HCT116 (cell line): ENCODE measurements around the gene OMP. TPM values are rescaled to one million over a fixed set of nuclear protein-coding genes. Genes with fewer than 3 reads are reported as not detected.
"Not testable (repeated sequence)": the region's sequence is repeated elsewhere in the genome, so short reads cannot be mapped to it uniquely, and the experiment has no call there.

ENCODE experiments used
- ATAC-seq: fragments of 200-7000 bp; cut with Tn5 transposase; 2 replicates; pipeline ENCODE4 v1.9.1; 2020; ENCODE audit warnings: mild to moderate bottlenecking, moderate library complexity
- BruUV-seq: library from RNA; stranded (reverse); fragments of 400-500 nt; replicated peaks from 2 replicates; lab custom pipeline; 2021; lab: Mats Ljungman, UMichigan
- CTCF ChIA-PET: fragments of 300-600 bp; sonication (Branson Sonifier 250); formaldehyde crosslinking; loops from one replicate; lab custom pipeline; 2021; ENCODE audit warnings: antibody characterized with exemption; lab: Charles Lee
- POLR2A ChIA-PET: fragments of 300-600, 350-600 bp; sonication (Branson Sonifier 250); formaldehyde crosslinking; loops from one replicate; lab custom pipeline; 2021; ENCODE audit warnings: antibody characterized with exemption; lab: Charles Lee
- RAD21 ChIA-PET, 2 experiments: fragments of 300-600 bp; sonication (Branson Sonifier 250); formaldehyde crosslinking; loops; one replicate each; lab custom pipeline; 2023; ENCODE audit warnings: low total read pairs in 2 of 2; ENCODE audit not compliant: uncharacterized antibody in 2 of 2, unreplicated experiment in 2 of 2, low non-redundant PET in 1 of 2; lab: Charles Lee
- DNase-seq: peaks from one replicate; pipeline ENCODE4 v3.0.0-alpha.2; 2010; ENCODE audit warnings: low read depth, low spot score
- H2AFZ ChIP-seq: fragments of 200-600 bp; shearing (Covaris generic), sonication (generic); 2 replicates; pipeline ENCODE4 v1.6.1; 2017; ENCODE audit warnings: low read depth, mixed run types, mixed read lengths, antibody characterized with exemption, low read length; ENCODE audit not compliant: poor library complexity, severe bottlenecking
- H3K27ac ChIP-seq: 2 replicates; pipeline ENCODE4 v1.5.1; 2012; ENCODE audit warnings: low read depth, low read length
- H3K27me3 ChIP-seq: fragments of 200-600 bp; sonication (generic); 2 replicates; pipeline ENCODE4 v1.6.1; 2016; ENCODE audit warnings: mixed run types, low read length, mixed read lengths; ENCODE audit not compliant: insufficient read depth
- H3K36me3 ChIP-seq, 2 experiments: fragments of 200-500 bp in 1 of 2; fragments of 200-600 bp in 1 of 2; sonication (Bioruptor generic) in 1 of 2; sonication (generic) in 1 of 2; 2 replicates each; pipeline versions ENCODE4 v1.5.1 to v1.6.1; 2014 to 2016; ENCODE audit warnings: low read length in 2 of 2, inconsistent platforms in 1 of 2, mixed read lengths in 1 of 2, mixed run types in 1 of 2; ENCODE audit not compliant: insufficient read depth in 2 of 2, control insufficient read depth in 1 of 2
- H3K4me1 ChIP-seq, 2 experiments: fragments of 200-600 bp in 1 of 2; sonication (generic) in 1 of 2; 2 replicates each; pipeline versions ENCODE4 v1.5.1 to v1.6.1; 2012 to 2017; ENCODE audit warnings: low read length in 2 of 2, inconsistent platforms in 1 of 2, mild to moderate bottlenecking in 1 of 2, mixed read lengths in 1 of 2, mixed run types in 1 of 2, moderate library complexity in 1 of 2; ENCODE audit not compliant: insufficient read depth in 2 of 2, control insufficient read depth in 1 of 2
- H3K4me2 ChIP-seq: fragments of 200-600 bp; sonication (generic); 2 replicates; pipeline ENCODE4 v1.6.1; 2017; ENCODE audit warnings: mixed run types, low read length, mixed read lengths
- H3K4me3 ChIP-seq, 2 experiments: fragments of 200-600 bp in 1 of 2; sonication (generic) in 1 of 2; replicated peaks in 1 of 2; 2 replicates each; pipeline ENCODE4 v1.5.1; 2011 to 2016; ENCODE audit warnings: low read length in 2 of 2, control low read depth in 1 of 2, low read depth in 1 of 2, mild to moderate bottlenecking in 1 of 2, mixed read lengths in 1 of 2, mixed run types in 1 of 2
- H3K79me2 ChIP-seq: fragments of 200-600 bp; sonication (generic); 2 replicates; pipeline ENCODE4 v1.6.1; 2017; ENCODE audit warnings: mild to moderate bottlenecking, mixed run types, low read length, moderate library complexity, mixed read lengths; ENCODE audit not compliant: insufficient read depth
- H3K9ac ChIP-seq: fragments of 200-600 bp; sonication (generic); 2 replicates; pipeline ENCODE4 v1.6.1; 2016; ENCODE audit warnings: low read length, mixed read lengths
- H3K9me2 ChIP-seq: fragments of 200-600 bp; sonication (generic), shearing (Covaris generic); 2 replicates; pipeline ENCODE4 v1.6.1; 2017; ENCODE audit warnings: mixed run types, mild to moderate bottlenecking, moderate library complexity; ENCODE audit not compliant: insufficient read depth
- H3K9me3 ChIP-seq, 2 experiments: fragments of 200-500 bp in 1 of 2; fragments of 200-600 bp in 1 of 2; sonication (Bioruptor generic) in 1 of 2; sonication (generic) in 1 of 2; 2 replicates each; pipeline ENCODE4 v1.6.1; 2014 to 2017; ENCODE audit warnings: low read length in 2 of 2, mixed read lengths in 2 of 2, inconsistent platforms in 1 of 2, low read depth in 1 of 2, mild to moderate bottlenecking in 1 of 2, mixed run types in 1 of 2, moderate library complexity in 1 of 2; ENCODE audit not compliant: control insufficient read depth in 1 of 2, insufficient read depth in 1 of 2
- H4K20me1 ChIP-seq: fragments of 200-600 bp; sonication (generic), shearing (Covaris generic); 2 replicates; pipeline ENCODE4 v1.6.1; 2017; ENCODE audit warnings: mixed run types, mild to moderate bottlenecking, moderate library complexity; ENCODE audit not compliant: insufficient read depth
- CTCF ChIP-seq, 3 experiments: fragments of 200-600 bp in 1 of 3; sonication (generic) in 1 of 3; IDR thresholded peaks in 2 of 3; conservative IDR thresholded peaks in 1 of 3; 2 replicates each; pipeline ENCODE4 v1.5.1; 2012 to 2017; ENCODE audit warnings: low read depth in 2 of 3, low read length in 2 of 3, antibody characterized with exemption in 1 of 3, borderline replicate concordance in 1 of 3, control low read depth in 1 of 3, mild to moderate bottlenecking in 1 of 3, mixed read lengths in 1 of 3, mixed run types in 1 of 3, moderate library complexity in 1 of 3; ENCODE audit not compliant: insufficient read depth in 1 of 3
- SP1 ChIP-seq: IDR thresholded peaks from 2 replicates; pipeline ENCODE4 v1.6.1; 2012; ENCODE audit warnings: low read depth
- intact Hi-C: fragments of 100-400 bp; cut with micrococcal nuclease; formaldehyde crosslinking; loops from 2 replicates; pipeline ENCODE4 v1.10.0; 2022
- total RNA-seq: library from RNA; stranded (reverse); gene quantifications from one replicate; pipeline ENCODE4 v1.2.1, GENCODE V29; 2021; ENCODE audit not compliant: unreplicated experiment

OMP gene
- total RNA-seq, 1 experiment from 2014 or later: not detected

DNA sequence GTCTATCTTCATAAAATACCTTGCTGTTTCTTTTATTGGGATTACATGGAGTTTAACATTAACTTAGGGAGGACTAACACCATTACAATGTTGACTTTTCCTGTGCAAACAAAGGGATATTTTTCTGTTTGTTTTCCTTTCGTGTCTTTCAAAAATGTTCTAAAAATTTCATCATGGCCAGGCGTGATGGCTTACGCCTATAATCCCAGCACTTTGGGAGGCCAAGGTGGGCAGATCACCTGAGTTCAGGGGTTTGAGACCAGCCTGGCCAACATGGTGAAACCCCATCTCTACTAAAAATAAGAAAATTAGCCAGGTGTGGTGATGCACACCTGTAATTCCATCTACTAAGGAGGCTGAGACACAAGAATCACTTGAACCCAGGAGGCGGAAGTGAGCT, 41.4 kb upstream of the OMP start:
- H3K4me1 ChIP-seq, H3K4me3 ChIP-seq, H3K36me3 ChIP-seq, H3K9me2 ChIP-seq, RAD21 ChIA-PET, intact Hi-C loops, H3K9me3 ChIP-seq, H3K27me3 ChIP-seq, H3K27ac ChIP-seq, POLR2A ChIA-PET, H4K20me1 ChIP-seq, DNase-seq, H3K79me2 ChIP-seq, H2AFZ ChIP-seq, BruUV-seq, ATAC-seq, H3K4me2 ChIP-seq, H3K9ac ChIP-seq: not testable (repeated sequence)
- CTCF ChIA-PET: interaction anchor here (1.5 kb wide), 1 partner anchor 14 kb away, joined by 5 read pairs; no protein-coding TSS in a partner anchor

GRCh38 chr11:77062924-77063323, 39.7 kb upstream of the OMP start:
- POLR2A ChIA-PET: interaction anchor here (1.1 kb wide), 1 partner anchor 15 kb away, joined by 11 read pairs; no protein-coding TSS in a partner anchor
- no peak overlapping the region for H3K9ac ChIP-seq

More at GRCh38 chr11:77062924-77063323, 39.7 kb upstream of the OMP start:
- no peaks in the 10 kb centered on the region for H3K27me3 ChIP-seq
- no peaks in the 10 kb centered on the region for H3K9me2 ChIP-seq
- H2AFZ ChIP-seq: no peak overlapping the region
- H3K27ac ChIP-seq: no peak overlapping the region
- no peaks in the 10 kb centered on the region for H4K20me1 ChIP-seq
- BruUV-seq: no TSS peak
- no peak overlapping the region for H3K4me3 ChIP-seq
- H3K79me2 ChIP-seq: no peaks in the 10 kb centered on the region
- H3K9me3 ChIP-seq: peaks cover 0 to 4% of the 10 kb centered on the region in 2 experiments; a peak in 1 of 4 replicates
- ATAC-seq: no peak
- H3K36me3 ChIP-seq: no peaks in the 10 kb centered on the region
- ChIA-PET CTCF (interaction anchor here (0.8 to 2.9 kb wide), 12 partner anchors 10 to 341 kb away, joined by 3 to 41 read pairs (median 4); no protein-coding TSS in a partner anchor), RAD21 (interaction anchor here in 1 of 2 experiments (0.6 to 1.7 kb wide), 2 partner anchors 28 to 760 kb away, joined by 3 to 5 read pairs; no protein-coding TSS in a partner anchor)
- DNase-seq: no peak
- intact Hi-C loops: no loop called here
- no peak overlapping the region for H3K4me2 ChIP-seq
- TF ChIP-seq SP1 (no peak), CTCF (IDR thresholded peaks at IDR 0.05 in 2 of 3, conservative IDR thresholded peaks at IDR 0.05 in 1 of 3; ENCODE audit: borderline replicate concordance in 1 of 3, insufficient read depth in 1 of 3, low read depth in 2 of 3, low read length in 2 of 3) (peak; percentile 14 to 61 (median 42); a peak in 2 of 6 replicates)
- peaks cover 7 to 16% of the 10 kb centered on the region in 2 experiments; a peak in 2 of 4 replicates for H3K4me1 ChIP-seq
